Kidney epithelial cell (primary cell): ENCODE results near the gene AOPEP. TPM values are rescaled to one million over a fixed set of nuclear protein-coding genes. Genes with fewer than 3 reads are reported as not detected.

Source experiments
- DNase-seq: peaks from one replicate; pipeline ENCODE4 v3.0.0-alpha.2; 2010; ENCODE audit warnings: low read depth
- H3K27me3 ChIP-seq: 2 replicates; pipeline ENCODE4 v1.6.0; 2011; ENCODE audit warnings: low read length; ENCODE audit not compliant: control insufficient read depth, insufficient read depth
- H3K36me3 ChIP-seq: 2 replicates; pipeline ENCODE4 v1.5.1; 2011; ENCODE audit warnings: low read length; ENCODE audit not compliant: control insufficient read depth, insufficient read depth
- H3K4me3 ChIP-seq: 2 replicates; pipeline ENCODE4 v1.5.1; 2011; ENCODE audit warnings: low read depth, mild to moderate bottlenecking, control low read depth, low read length
- total RNA-seq: library from RNA; depleted of rRNA; stranded (reverse); fragments of >200 nt; gene quantifications from 2 replicates; pipeline ENCODE4 v1.2.3, GENCODE V29; 2015
- TF ChIP-seq, protein P1 (sequence below): IDR thresholded peaks from 2 replicates; pipeline ENCODE4 v1.5.1; 2011; ENCODE audit warnings: mild to moderate bottlenecking, moderate library complexity, low read length, control low read depth, inconsistent platforms; ENCODE audit not compliant: insufficient read depth, poor library complexity, severe bottlenecking

Gene AOPEP
- total RNA-seq, 1 donor from 2014 or later = 17.4 TPM

GRCh38 chr9:94770334-94770733 lies 43.8 kb downstream of the AOPEP start:
- H3K36me3 ChIP-seq = no peaks in the 10 kb centered on the region
- no peak overlapping the region for H3K4me3 ChIP-seq
- H3K27me3 ChIP-seq = no peaks in the 10 kb centered on the region
- DNase-seq = no peak
- TF ChIP-seq, protein P1, sequence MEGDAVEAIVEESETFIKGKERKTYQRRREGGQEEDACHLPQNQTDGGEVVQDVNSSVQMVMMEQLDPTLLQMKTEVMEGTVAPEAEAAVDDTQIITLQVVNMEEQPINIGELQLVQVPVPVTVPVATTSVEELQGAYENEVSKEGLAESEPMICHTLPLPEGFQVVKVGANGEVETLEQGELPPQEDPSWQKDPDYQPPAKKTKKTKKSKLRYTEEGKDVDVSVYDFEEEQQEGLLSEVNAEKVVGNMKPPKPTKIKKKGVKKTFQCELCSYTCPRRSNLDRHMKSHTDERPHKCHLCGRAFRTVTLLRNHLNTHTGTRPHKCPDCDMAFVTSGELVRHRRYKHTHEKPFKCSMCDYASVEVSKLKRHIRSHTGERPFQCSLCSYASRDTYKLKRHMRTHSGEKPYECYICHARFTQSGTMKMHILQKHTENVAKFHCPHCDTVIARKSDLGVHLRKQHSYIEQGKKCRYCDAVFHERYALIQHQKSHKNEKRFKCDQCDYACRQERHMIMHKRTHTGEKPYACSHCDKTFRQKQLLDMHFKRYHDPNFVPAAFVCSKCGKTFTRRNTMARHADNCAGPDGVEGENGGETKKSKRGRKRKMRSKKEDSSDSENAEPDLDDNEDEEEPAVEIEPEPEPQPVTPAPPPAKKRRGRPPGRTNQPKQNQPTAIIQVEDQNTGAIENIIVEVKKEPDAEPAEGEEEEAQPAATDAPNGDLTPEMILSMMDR = no peak

DNA sequence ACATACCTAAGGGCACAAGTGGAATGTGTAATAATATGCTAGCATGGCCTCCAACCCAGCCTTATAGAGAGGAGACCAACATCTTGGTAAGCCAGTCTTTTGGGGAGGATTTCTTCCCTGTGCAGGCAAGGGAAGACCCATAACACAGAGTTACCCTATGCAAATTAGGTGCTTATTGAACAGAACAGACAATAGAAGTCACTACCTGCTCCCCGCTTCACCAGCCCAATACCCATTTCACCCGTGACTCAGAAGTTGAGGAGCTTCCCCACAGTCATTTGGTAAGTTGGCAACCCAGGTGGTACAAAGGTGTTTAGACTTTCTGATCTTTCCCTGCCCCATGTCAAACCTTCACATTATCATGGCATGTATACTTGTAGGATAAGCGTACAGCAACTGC lies 44.6 kb downstream of the AOPEP start:
- H3K36me3 ChIP-seq = no peaks in the 10 kb centered on the region
- no peaks in the 10 kb centered on the region for H3K27me3 ChIP-seq
- H3K4me3 ChIP-seq = no peak overlapping the region
- DNase-seq = no peak
- TF ChIP-seq, protein P1 = no peak

GRCh38 chr9:94772144-94772543 lies 45.6 kb downstream of the AOPEP start:
- H3K27me3 ChIP-seq = no peaks in the 10 kb centered on the region
- TF ChIP-seq, protein P1 = no peak
- no peaks in the 10 kb centered on the region for H3K36me3 ChIP-seq
- no peak for DNase-seq
- H3K4me3 ChIP-seq = no peak overlapping the region

GRCh38 chr9:94772639-94773303 lies 46.3 kb downstream of the AOPEP start:
- DNase-seq = no peak
- H3K4me3 ChIP-seq = no peak overlapping the region
- H3K27me3 ChIP-seq = no peaks in the 10 kb centered on the region
- no peaks in the 10 kb centered on the region for H3K36me3 ChIP-seq
- TF ChIP-seq, protein P1 = no peak

DNA sequence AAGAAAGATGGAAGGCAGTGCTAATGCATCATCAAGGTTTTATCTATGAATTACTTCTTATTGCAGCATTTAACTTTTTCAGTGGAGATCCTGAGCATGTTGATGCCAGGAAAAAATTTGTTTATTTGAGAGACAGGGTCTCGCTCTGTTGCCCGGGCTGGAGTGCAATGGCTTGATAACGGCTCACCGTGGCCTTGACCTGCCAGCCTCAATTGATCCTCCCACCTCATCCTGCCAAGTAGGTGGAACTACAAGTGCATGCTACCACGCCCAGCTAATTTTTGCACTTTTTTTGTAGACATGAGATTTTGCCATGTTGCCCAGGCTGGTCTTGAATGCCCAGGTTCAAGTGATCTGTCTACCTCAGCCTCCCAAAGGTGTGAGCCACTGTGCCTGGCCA lies 47.2 kb downstream of the AOPEP start:
- TF ChIP-seq, protein P1 = no peak
- no peaks in the 10 kb centered on the region for H3K36me3 ChIP-seq

GRCh38 chr9:94778013-94778412 lies 51.5 kb downstream of the AOPEP start:
- TF ChIP-seq, protein P1 = no peak
- no peak for DNase-seq
- no peaks in the 10 kb centered on the region for H3K27me3 ChIP-seq
- no peak overlapping the region for H3K4me3 ChIP-seq
- no peaks in the 10 kb centered on the region for H3K36me3 ChIP-seq

More for the DNA sequence above, 47.2 kb downstream of the AOPEP start:
- no peak overlapping the region for H3K4me3 ChIP-seq
- no peaks in the 10 kb centered on the region for H3K27me3 ChIP-seq
- DNase-seq = no peak
